ENCODE data around the gene TPM4. TPM values are rescaled to one million over a fixed set of nuclear protein-coding genes. Genes with fewer than 3 reads are reported as not detected.

Gene TPM4
- total RNA-seq, 1 donor: 1,097 TPM

DNA sequence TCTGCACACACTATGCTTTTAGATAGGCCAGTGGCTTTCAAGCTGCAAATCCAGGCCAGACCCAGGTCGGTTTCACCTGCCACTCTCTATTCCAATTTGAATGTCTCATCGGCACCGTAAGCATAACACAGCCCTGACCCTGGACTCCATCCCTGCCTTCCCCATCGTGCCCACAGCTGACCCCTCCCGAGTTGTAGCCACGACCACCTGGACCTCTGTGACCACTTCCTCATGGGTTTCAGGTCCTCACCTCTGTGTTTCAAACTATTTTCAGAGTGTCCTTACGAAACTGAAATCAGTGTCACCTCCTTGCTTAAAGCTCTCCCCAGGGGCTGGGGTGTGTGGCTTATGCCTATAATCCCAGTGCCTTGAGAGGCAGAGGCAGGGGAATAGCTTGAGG lies 58.2 kb downstream of the TPM4 start:
- no peak overlapping the region for H3K4me3 ChIP-seq (ENCODE audit: low read depth, low read length)
- no peak for DNase-seq (ENCODE audit: low read depth)
- TF ChIP-seq, protein P1, sequence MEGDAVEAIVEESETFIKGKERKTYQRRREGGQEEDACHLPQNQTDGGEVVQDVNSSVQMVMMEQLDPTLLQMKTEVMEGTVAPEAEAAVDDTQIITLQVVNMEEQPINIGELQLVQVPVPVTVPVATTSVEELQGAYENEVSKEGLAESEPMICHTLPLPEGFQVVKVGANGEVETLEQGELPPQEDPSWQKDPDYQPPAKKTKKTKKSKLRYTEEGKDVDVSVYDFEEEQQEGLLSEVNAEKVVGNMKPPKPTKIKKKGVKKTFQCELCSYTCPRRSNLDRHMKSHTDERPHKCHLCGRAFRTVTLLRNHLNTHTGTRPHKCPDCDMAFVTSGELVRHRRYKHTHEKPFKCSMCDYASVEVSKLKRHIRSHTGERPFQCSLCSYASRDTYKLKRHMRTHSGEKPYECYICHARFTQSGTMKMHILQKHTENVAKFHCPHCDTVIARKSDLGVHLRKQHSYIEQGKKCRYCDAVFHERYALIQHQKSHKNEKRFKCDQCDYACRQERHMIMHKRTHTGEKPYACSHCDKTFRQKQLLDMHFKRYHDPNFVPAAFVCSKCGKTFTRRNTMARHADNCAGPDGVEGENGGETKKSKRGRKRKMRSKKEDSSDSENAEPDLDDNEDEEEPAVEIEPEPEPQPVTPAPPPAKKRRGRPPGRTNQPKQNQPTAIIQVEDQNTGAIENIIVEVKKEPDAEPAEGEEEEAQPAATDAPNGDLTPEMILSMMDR (IDR thresholded peaks at IDR 0.05; ENCODE audit: insufficient read depth, low read length): no peak

DNA sequence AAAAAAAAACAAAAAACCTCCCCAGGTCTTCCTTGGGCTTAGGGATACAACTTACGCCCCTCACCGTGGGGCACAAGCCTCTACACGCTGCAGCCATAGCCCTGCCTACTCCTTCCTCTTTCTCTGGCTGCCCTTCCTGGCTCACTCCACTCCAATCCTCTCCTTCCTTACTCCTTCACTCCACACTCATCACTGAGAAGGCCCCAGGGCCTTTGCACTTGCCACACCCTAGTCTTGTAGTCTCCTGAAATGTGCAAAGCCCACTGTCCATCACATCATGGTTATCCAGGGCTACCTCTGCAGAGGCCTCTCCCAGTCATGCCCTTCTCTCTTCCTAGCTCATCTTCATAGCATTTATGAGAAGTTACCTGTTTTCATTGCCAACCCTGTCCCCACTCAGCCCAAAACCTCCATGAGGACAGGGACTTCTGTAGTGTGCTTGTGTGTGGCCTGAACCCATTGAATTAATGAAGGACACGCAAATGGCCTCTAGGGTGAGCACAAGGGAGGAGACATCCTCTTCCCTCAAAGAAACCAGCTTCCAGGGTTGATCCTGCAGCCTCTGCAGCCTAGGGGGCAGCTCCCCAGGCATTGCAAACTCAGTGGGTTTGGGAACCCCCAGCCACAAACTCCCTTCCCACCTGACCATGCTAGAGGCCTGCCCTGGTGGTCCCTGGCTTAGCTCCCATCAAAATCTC lies 59.3 kb downstream of the TPM4 start:
- TF ChIP-seq, protein P1 (IDR thresholded peaks at IDR 0.05; ENCODE audit: insufficient read depth, low read length): no peak
- H3K4me3 ChIP-seq (ENCODE audit: low read depth, low read length): no peak overlapping the region
- DNase-seq (ENCODE audit: low read depth): no peak

DNA sequence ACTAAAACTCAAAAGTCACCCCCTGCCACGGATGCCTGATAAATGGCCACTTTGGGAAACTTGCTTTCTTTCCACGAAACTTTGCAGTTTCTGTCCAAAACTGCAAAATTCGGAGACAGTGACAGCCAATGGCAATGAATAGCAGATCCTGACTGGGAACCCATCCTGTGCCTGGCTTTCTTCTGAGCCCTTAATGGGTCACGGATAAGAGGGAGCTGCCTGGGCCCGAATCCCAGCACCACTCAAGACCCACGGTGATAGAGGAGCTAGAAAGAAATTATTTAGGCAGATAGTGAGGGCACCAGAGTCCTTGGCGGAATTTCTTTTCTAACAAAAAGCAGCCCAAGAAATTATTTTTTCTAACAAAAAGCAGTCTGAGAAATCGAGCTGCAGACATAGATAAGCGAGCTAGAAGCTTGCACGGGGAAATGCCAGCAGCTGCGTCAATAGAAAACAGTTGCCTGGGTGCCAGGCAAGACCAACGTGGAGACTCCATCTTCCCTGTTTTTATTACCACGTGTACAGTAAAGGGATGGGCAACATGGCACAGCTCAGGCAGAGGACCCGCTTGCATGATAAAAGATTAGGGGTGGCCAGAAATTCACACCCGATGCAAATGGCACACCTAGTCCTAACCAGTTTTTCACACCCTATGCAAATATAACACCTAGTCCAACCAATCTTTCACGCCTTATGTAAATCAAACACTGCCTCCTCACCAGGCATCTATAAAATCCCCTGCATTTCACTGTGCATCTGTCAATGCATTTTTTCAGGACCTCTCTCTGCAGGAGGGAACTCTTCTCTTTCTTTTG lies 60.1 kb downstream of the TPM4 start:
- peak; percentile 10 for DNase-seq (ENCODE audit: low read depth)
- TF ChIP-seq, protein P1 (IDR thresholded peaks at IDR 0.05; ENCODE audit: insufficient read depth, low read length): no peak

DNA sequence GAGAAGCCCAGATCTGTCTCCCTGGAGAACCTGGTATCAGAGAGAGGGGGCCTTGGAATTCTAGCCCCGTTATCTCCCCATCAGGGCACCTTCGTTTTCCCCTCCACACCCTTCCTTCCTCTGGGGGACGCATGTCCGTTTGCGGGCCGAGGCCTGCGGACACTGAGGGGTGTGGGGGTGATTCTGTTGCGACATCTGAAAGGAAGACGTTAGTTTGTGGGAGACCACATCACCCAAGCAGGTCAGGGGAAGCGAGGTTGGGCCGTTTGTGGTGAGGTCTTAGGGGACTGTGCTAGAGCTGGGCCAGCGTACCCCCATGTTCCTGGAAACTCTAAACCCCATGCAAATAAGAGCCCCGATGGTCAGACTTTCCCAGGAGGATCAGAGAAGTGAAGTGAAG lies 63.5 kb downstream of the TPM4 start:
- TF ChIP-seq, protein P1 (IDR thresholded peaks at IDR 0.05; ENCODE audit: insufficient read depth, low read length): no peak
- no peak for DNase-seq (ENCODE audit: low read depth)
- no peak overlapping the region for H3K4me3 ChIP-seq (ENCODE audit: low read depth, low read length)

More for the DNA sequence above, 60.1 kb downstream of the TPM4 start:
- no peak overlapping the region for H3K4me3 ChIP-seq (ENCODE audit: low read depth, low read length)

DNA sequence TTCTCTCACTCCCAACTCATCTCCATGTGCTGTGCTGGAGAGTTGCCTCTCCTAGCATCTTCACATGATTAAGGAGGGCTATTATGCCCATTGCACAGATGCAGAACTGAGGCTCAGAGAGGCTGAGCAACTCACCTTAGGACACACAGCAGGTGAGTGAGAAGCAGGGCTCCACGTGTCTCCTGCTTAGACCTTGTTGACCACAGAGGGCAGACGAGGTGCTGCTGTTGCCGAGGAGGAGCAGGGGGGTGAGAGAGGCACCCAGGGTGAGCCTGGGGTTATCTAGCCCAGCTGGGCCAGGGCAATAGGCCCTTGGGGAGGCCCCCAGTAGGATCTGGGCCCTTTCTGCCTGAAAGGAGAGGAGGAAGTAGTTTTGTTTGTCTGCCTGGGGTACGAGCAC lies 64.7 kb downstream of the TPM4 start:
- no peak for DNase-seq (ENCODE audit: low read depth)
- no peak overlapping the region for H3K4me3 ChIP-seq (ENCODE audit: low read depth, low read length)
- TF ChIP-seq, protein P1 (IDR thresholded peaks at IDR 0.05; ENCODE audit: insufficient read depth, low read length): no peak

DNA sequence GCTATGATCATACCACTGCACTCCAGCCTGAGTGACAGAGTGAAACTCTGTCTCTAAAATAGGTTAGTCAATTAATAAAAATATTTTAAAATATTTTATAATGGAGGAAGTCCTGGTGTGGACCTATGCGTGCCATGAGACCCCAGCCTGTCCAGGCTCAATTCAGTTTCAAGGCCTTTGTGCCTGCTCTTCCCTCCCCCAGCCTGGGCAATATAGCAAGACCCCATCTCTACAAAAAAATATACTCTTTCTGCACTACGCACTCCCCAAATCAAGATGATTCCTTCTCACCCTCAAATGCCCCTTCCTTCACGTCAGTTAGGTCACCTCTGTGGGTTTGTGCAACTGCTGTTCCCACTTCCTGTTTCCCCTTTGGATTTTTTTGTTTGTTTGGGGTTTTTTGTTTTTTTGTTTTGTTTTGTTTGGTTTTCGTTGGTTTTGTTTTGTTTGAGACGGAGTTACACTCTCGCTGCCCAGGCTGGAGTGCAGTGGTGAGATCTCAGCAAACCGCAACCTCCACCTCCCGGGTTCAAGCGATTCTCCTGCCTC lies 65.8 kb downstream of the TPM4 start:
- DNase-seq (ENCODE audit: low read depth): no peak

More for the DNA sequence above, 65.8 kb downstream of the TPM4 start:
- TF ChIP-seq, protein P1 (IDR thresholded peaks at IDR 0.05; ENCODE audit: insufficient read depth, low read length): no peak
- no peak overlapping the region for H3K4me3 ChIP-seq (ENCODE audit: low read depth, low read length)
